PC-9 (cell line): Measurements from ENCODE around the gene DNASE1L1. TPM values are rescaled to one million over a fixed set of nuclear protein-coding genes. Genes with fewer than 3 reads are reported as not detected.

ENCODE experiments used
- BruUV-seq: library from RNA; stranded (reverse); fragments of 400-500 nt; replicated peaks from 2 replicates; lab custom pipeline; 2021; lab: Mats Ljungman, UMichigan
- CTCF ChIA-PET: fragments of 300-600 bp; sonication (Branson Sonifier 250); formaldehyde crosslinking; loops from one replicate; lab custom pipeline; 2022; ENCODE audit warnings: antibody characterized with exemption; lab: Charles Lee
- POLR2A ChIA-PET: fragments of 300-600 bp; sonication (Branson Sonifier 250); formaldehyde crosslinking; loops from one replicate; lab custom pipeline; 2022; ENCODE audit warnings: antibody characterized with exemption; ENCODE audit not compliant: unreplicated experiment; lab: Charles Lee
- DNase-seq, 2 experiments: peaks; one replicate each; pipeline versions ENCODE4 v3.0.0 to v3.0.0-alpha.2; 2015 to 2022; ENCODE audit warnings: mixed read lengths in 1 of 2
- H2AFZ ChIP-seq: fragments of 200-600 bp; sonication (generic); 2 replicates; pipeline ENCODE4 v1.8.1; 2017; ENCODE audit warnings: antibody characterized with exemption
- H3F3A ChIP-seq: fragments of 200-600 bp; sonication (generic); 2 replicates; pipeline ENCODE4 v1.8.1; 2017; ENCODE audit warnings: antibody characterized with exemption, mild to moderate bottlenecking, low read depth; ENCODE audit not compliant: insufficient read depth
- H3K27ac ChIP-seq: fragments of 200-600 bp; sonication (generic); 2 replicates; pipeline ENCODE4 v1.6.1; 2016; ENCODE audit warnings: mixed run types
- H3K27me3 ChIP-seq: fragments of 200-600 bp; sonication (generic); 2 replicates; pipeline ENCODE4 v1.6.1; 2016; ENCODE audit warnings: low read depth, mixed run types; ENCODE audit not compliant: insufficient read depth
- H3K36me3 ChIP-seq: fragments of 200-600 bp; sonication (generic); 2 replicates; pipeline ENCODE4 v1.6.1; 2016; ENCODE audit warnings: low read depth, mixed run types
- H3K4me1 ChIP-seq: fragments of 200-600 bp; sonication (generic); replicated peaks from 2 replicates; pipeline ENCODE4 v1.6.1; 2016; ENCODE audit warnings: mixed run types; ENCODE audit not compliant: insufficient read depth
- H3K4me2 ChIP-seq: fragments of 200-600 bp; sonication (generic); 2 replicates; pipeline ENCODE4 v1.6.1; 2017; ENCODE audit warnings: mixed run types
- H3K4me3 ChIP-seq: fragments of 200-600 bp; sonication (generic); 2 replicates; pipeline ENCODE4 v1.6.1; 2016; ENCODE audit warnings: mixed run types
- H3K79me2 ChIP-seq: fragments of 200-600 bp; sonication (generic); 2 replicates; pipeline ENCODE4 v1.6.1; 2017; ENCODE audit warnings: low read depth, mixed run types
- H3K9me2 ChIP-seq: fragments of 200-600 bp; sonication (generic); 2 replicates; pipeline ENCODE4 v1.8.1; 2017; ENCODE audit warnings: mild to moderate bottlenecking; ENCODE audit not compliant: insufficient read depth
- H3K9me3 ChIP-seq: fragments of 200-600 bp; sonication (generic); 2 replicates; pipeline ENCODE4 v1.8.1; 2016; ENCODE audit warnings: low read depth; ENCODE audit not compliant: insufficient read depth
- H4K20me1 ChIP-seq: fragments of 200-600 bp; sonication (generic); 2 replicates; pipeline ENCODE4 v1.8.1; 2017; ENCODE audit not compliant: insufficient read depth
- EZH2 ChIP-seq: fragments of 200-600 bp; sonication (generic); IDR thresholded peaks from 2 replicates; pipeline ENCODE4 v1.8.0; 2017; ENCODE audit warnings: antibody characterized with exemption, low read depth
- intact Hi-C: fragments of 100-400 bp; cut with micrococcal nuclease; formaldehyde crosslinking; loops from one replicate; pipeline ENCODE4 v1.10.0; 2022; ENCODE audit not compliant: unreplicated experiment
- total RNA-seq: library from RNA; stranded (reverse); gene quantifications from 2 replicates; pipeline ENCODE4 v1.2.3, GENCODE V29; 2021
- TF ChIP-seq, protein P1 (sequence below): fragments of 200-600 bp; sonication (generic); conservative IDR thresholded peaks from 2 replicates; pipeline ENCODE4 v1.6.1; 2017; ENCODE audit warnings: mixed run types, antibody characterized with exemption, mild to moderate bottlenecking, moderate library complexity

The DNASE1L1 gene
- total RNA-seq, 1 experiment from 2014 or later, result 28.3 TPM

DNA sequence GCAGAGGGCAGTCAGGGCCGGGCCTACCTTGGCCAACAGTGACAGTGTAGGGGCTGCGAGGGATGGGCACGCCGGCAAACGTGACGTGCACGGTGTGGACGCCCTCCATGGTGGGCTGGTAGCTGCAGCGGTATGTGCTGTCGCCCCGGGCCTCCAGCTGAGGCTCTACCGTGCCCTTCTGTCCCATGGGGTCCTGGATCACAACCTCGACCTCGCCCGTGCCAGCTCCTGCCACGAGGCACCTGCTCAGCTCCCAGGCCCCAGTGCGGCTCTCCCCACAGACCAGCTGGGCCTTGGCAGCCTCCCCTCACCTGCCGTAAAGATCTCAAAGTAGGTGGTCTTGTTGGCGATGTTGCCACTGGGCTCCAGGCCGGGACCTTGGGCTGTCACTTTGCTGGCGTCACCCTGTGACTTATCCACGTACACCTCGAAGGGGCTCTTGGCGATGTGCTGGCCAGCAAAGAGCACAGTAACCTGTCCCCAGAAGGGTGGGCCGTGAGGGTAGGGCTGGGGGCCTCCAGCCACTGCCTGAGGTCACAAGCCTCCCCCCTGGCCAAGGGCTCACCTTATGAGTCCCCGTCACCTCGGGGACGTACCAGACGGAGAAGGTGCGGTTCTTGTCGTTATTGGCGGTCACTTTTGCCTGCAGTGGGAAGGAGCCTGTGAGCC, 42.9 kb downstream of the DNASE1L1 start:
- CTCF ChIA-PET, result no interaction called here
- no TSS peak for BruUV-seq
- H3K4me3 ChIP-seq, result no peak overlapping the region
- no peaks in the 10 kb centered on the region for H3K9me3 ChIP-seq
- H3K36me3 ChIP-seq, result no peaks in the 10 kb centered on the region
- peaks cover 35% of the 10 kb centered on the region for H3K79me2 ChIP-seq
- DNase-seq, result no peak
- no peaks in the 10 kb centered on the region for H3K9me2 ChIP-seq
- H3K4me1 ChIP-seq, result no peaks in the 10 kb centered on the region
- no peak overlapping the region for H2AFZ ChIP-seq
- no peaks in the 10 kb centered on the region for H4K20me1 ChIP-seq
- H3K27me3 ChIP-seq, result no peaks in the 10 kb centered on the region
- POLR2A ChIA-PET, result no interaction called here
- no peak for TF ChIP-seq EZH2
- TF ChIP-seq, protein P1, sequence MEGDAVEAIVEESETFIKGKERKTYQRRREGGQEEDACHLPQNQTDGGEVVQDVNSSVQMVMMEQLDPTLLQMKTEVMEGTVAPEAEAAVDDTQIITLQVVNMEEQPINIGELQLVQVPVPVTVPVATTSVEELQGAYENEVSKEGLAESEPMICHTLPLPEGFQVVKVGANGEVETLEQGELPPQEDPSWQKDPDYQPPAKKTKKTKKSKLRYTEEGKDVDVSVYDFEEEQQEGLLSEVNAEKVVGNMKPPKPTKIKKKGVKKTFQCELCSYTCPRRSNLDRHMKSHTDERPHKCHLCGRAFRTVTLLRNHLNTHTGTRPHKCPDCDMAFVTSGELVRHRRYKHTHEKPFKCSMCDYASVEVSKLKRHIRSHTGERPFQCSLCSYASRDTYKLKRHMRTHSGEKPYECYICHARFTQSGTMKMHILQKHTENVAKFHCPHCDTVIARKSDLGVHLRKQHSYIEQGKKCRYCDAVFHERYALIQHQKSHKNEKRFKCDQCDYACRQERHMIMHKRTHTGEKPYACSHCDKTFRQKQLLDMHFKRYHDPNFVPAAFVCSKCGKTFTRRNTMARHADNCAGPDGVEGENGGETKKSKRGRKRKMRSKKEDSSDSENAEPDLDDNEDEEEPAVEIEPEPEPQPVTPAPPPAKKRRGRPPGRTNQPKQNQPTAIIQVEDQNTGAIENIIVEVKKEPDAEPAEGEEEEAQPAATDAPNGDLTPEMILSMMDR, result no peak
- H3K27ac ChIP-seq, result no peak overlapping the region
- no peaks in the 10 kb centered on the region; the same call in 1 of the 2 replicates for H3F3A ChIP-seq
- H3K4me2 ChIP-seq, result no peak overlapping the region
- intact Hi-C loops, result no loop called here

DNA sequence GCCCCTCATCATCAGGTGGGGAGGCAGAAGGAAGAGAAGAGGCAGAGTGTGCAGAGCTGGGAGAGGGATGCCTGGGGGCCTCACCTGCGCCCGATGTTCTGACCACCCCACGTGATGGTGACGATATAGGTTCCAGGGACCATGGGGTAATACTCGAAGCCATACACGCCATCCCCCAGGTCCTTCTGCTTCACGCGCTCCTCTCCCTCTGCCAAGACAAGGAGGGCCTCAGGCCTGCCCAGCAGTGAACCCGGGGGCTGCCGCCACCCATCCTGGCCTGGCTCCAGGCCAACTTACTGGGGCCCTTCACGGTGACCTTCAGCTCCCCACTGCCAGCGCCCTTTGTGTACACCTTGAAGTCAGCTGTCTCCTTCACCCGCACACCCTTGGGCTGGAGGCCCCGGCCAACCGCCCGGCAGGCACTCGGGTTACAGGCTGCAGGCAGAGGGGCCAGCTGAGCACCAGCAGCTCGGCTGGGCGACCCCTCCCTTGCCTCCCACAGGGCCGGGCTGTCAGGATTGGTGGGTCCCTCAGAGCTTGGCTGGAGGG, 43.9 kb downstream of the DNASE1L1 start:
- Histone ChIP-seq H3K4me1 (no peaks in the 10 kb centered on the region), H4K20me1 (no peaks in the 10 kb centered on the region), H3K79me2 (peaks cover 26% of the 10 kb centered on the region), H3K9me3 (no peaks in the 10 kb centered on the region), H3K9me2 (no peaks in the 10 kb centered on the region), H3K27ac (no peak overlapping the region), H2AFZ (no peak overlapping the region), H3F3A (no peaks in the 10 kb centered on the region; the same call in 1 of the 2 replicates), H3K36me3 (no peaks in the 10 kb centered on the region), H3K4me2 (no peak overlapping the region), H3K27me3 (no peaks in the 10 kb centered on the region), H3K4me3 (no peak overlapping the region)
- ChIA-PET CTCF (no interaction called here), POLR2A (interaction anchor here (0.6 to 0.7 kb wide), 2 partner anchors 176 to 352 kb away, joined by 3 read pairs; no protein-coding TSS in a partner anchor)
- intact Hi-C loops, result no loop called here
- TF ChIP-seq, protein P1, result no peak
- no peak for TF ChIP-seq EZH2
- no peak for DNase-seq
- no TSS peak for BruUV-seq

- TF ChIP-seq EZH2, result no peak
- TF ChIP-seq, protein P1, result no peak
- intact Hi-C loops, result no loop called here
- Histone ChIP-seq H3K27ac (no peak overlapping the region), H4K20me1 (no peaks in the 10 kb centered on the region), H2AFZ (no peak overlapping the region), H3K36me3 (no peaks in the 10 kb centered on the region), H3K9me2 (no peaks in the 10 kb centered on the region), H3K9me3 (no peaks in the 10 kb centered on the region), H3F3A (no peaks in the 10 kb centered on the region; the same call in 1 of the 2 replicates), H3K27me3 (no peaks in the 10 kb centered on the region), H3K4me3 (no peak overlapping the region), H3K4me2 (no peak overlapping the region), H3K4me1 (no peaks in the 10 kb centered on the region), H3K79me2 (peaks cover 22% of the 10 kb centered on the region)
- POLR2A ChIA-PET, result interaction anchor here (0.7 to 0.9 kb wide), 2 partner anchors 18 to 178 kb away, joined by 3 read pairs; no protein-coding TSS in a partner anchor
- BruUV-seq, result no TSS peak
- CTCF ChIA-PET, result interaction anchor here (0.7 kb wide), 1 partner anchor 10 kb away, joined by 3 read pairs; no protein-coding TSS in a partner anchor
- DNase-seq, result no peak
Measured at GRCh38 chrX:154363706-154364439, 45.2 kb downstream of the DNASE1L1 start.
